H1 (cell line): ENCODE measurements around the gene LARP6. TPM values are rescaled to one million over a fixed set of nuclear protein-coding genes. Genes with fewer than 3 reads are reported as not detected.

ENCODE experiments used
- EGR1 ChIP-seq: IDR thresholded peaks from 2 replicates; pipeline ENCODE4 v1.6.1; 2011; ENCODE audit warnings: low read depth, low read length, borderline replicate concordance
- POLR2AphosphoS5 ChIP-seq: IDR thresholded peaks from 2 replicates; pipeline ENCODE4 v1.6.1; 2011; ENCODE audit warnings: low read depth, low read length
- polyA plus RNA-seq, 7 experiments: library from polyadenylated mRNA; depleted of rRNA in 3 of 7; stranded (reverse) in 5 of 7; unstranded in 2 of 7; fragments of >200 nt in 5 of 7; fragments of 200-250 nt in 2 of 7; gene quantifications; 1 replicate in 5 of 7; 2 replicates in 1 of 7; 4 replicates in 1 of 7; pipeline versions ENCODE4 v1.2.1 to v1.2.3, GENCODE V29; 2011 to 2013; ENCODE audit warnings: missing spikeins in 2 of 7, mixed read lengths in 2 of 7
- total RNA-seq: library from RNA; stranded (reverse); fragmentation: NEBNext Ultra II Directional; extraction: Animal tissue kit (Norgen Biotek cat#: 25700); gene quantifications from 2 replicates; pipeline ENCODE4 v1.2.1, GENCODE V29; 2021

The LARP6 gene
- total and polyA plus RNA-seq, 2 of the 8 experiments (the other 6 are each of a cell fraction or from before 2014, with no cell fraction given) = 21.0 to 24.7 TPM

DNA sequence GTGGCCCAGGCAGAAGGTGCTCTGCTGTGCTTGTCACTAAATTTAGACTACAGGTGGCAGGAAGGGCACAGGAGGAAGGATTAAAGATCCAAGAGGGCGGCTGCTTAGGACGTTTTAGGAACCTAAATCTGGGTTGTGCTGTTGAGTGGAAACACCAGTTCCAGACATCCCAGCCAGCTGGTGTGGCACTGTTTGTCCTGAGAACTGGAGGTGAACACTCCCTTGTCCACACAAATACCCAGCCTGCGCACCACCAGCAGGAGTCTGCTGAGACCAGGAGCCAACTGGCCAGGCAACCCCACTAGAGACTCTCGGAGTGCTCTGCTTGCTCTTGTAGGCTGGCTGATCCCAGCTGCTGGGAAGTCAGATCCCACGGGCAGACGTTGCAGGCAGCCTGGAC is 60.3 kb downstream of the LARP6 start (continued):
- no peak for TF ChIP-seq EGR1
- TF ChIP-seq POLR2AphosphoS5 = no peak
